GM21529 (cell line): ENCODE measurements around the gene B3GNT2.
"Not testable (repeated sequence)": the region's sequence is repeated elsewhere in the genome, so short reads cannot be mapped to it uniquely, and the experiment has no call there.

Experiments
- ATAC-seq: cut with Tn5 transposase; IDR thresholded peaks from one replicate; pipeline ENCODE4 v1.9.1; 2021; ENCODE audit not compliant: unreplicated experiment

The B3GNT2 gene

GRCh38 chr2:62195421-62196277 lies at the start of gene B3GNT2:
Gene B3GNT2 (plus strand): TSS chr2:62196115. CDS start chr2:62222221, 26,106 bp downstream.
- ATAC-seq: peak; percentile 49

- not testable (repeated sequence) for ATAC-seq
Measured at GRCh38 chr2:62146790-62147189, 49.1 kb upstream of the B3GNT2 start.

GRCh38 chr2:62147610-62148301 lies 48.2 kb upstream of the B3GNT2 start:
- ATAC-seq: no peak

- no peak for ATAC-seq
Measured at GRCh38 chr2:62149708-62150107, 46.2 kb upstream of the B3GNT2 start.

GRCh38 chr2:62150597-62151305 lies 45.2 kb upstream of the B3GNT2 start:
- no peak for ATAC-seq

DNA sequence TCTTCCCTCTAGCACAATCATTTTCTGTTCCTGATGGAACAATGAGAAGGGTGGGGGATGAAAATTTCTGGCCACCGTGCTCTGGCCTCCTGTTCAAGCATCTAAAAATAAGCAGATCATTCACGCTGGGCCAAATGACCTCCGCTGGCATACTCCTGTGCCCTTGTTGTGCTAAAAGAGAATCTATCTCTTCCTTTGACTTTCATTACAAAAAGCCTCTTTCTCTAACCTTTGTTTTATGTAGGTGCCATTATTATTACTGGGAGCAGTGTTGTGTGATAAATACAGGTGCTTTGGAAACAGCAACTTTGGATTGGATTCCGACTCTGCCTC lies 44.6 kb upstream of the B3GNT2 start:
- no peak for ATAC-seq

DNA sequence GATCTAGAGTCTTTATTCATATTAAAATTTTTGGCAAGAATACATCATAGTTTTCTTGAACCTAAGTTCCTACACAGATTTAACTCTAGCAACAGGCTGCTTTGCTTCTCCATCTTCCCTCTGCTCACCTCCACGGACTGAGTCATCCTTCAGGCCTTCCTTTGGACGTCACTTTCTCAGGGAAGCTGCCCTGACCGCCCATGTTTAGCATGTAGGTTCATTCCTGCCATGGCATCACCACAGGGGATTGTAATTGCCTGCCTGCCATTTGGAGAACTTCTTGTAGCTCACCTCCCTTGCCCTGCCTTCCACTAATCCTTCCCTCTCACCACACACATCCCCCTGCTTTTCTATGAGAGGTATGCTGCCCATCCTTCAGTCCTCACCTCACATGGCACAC lies 43.9 kb upstream of the B3GNT2 start:
- no peak for ATAC-seq

- ATAC-seq: no peak
Measured at GRCh38 chr2:62156861-62157496, 38.9 kb upstream of the B3GNT2 start.

DNA sequence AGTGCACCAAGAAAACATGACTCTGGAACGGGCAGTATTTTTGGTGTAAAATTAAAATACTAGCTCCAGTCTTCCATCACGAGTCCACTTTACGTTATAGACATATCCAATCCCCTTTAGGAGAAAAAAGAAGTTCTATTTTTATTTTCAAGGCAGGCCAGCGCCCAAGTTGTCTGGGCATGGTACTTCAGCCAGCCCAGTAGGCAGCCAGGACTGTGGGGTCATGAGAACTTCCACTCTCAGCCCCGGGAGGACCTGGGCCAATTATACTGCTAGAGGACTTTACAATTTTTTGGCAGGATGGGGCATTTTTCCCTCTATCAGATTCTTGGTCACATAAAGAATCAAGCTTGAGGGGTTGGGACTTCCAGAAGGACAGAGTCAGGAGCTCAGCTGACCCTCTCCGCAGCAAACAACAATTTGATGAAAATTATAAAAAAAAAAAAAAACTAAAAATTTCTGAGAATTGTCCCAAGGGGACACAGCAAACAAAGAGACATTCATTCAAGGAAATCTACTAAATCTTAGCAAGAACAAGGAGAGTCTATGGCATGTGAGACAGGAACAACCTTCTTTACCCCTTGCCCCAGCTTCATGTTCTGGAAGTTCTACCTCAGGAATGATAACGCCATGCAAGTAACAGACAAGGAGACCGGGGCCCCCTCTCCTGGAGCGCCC lies 37.3 kb upstream of the B3GNT2 start:
- ATAC-seq: no peak

GRCh38 chr2:62160691-62161090 lies 35.2 kb upstream of the B3GNT2 start:
- ATAC-seq: not testable (repeated sequence)

GRCh38 chr2:62163106-62163831 lies 32.6 kb upstream of the B3GNT2 start:
- ATAC-seq: no peak

DNA sequence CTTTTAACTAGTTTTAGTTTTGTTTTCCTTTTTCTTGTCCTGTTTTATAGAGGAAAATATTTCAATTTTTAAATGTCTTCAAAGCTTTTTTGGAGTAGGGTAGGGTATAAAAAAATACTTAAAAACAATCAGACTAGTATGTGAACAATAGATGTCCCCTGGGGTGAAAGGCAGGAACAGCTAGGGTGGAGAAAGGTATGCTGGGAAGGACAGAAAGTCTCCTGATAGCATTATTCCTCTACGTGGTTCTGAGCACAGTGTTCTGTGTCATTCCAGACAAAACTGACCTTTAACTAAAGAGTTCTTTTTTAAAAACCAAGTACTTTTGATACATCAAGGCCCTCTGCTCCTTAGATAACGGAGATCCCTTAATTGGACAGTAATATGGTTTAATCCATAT lies 32.1 kb upstream of the B3GNT2 start:
- no peak for ATAC-seq

GRCh38 chr2:62175728-62176127 lies 20.2 kb upstream of the B3GNT2 start:
- ATAC-seq: no peak

GRCh38 chr2:62176801-62177200 lies 19.1 kb upstream of the B3GNT2 start:
- ATAC-seq: no peak

DNA sequence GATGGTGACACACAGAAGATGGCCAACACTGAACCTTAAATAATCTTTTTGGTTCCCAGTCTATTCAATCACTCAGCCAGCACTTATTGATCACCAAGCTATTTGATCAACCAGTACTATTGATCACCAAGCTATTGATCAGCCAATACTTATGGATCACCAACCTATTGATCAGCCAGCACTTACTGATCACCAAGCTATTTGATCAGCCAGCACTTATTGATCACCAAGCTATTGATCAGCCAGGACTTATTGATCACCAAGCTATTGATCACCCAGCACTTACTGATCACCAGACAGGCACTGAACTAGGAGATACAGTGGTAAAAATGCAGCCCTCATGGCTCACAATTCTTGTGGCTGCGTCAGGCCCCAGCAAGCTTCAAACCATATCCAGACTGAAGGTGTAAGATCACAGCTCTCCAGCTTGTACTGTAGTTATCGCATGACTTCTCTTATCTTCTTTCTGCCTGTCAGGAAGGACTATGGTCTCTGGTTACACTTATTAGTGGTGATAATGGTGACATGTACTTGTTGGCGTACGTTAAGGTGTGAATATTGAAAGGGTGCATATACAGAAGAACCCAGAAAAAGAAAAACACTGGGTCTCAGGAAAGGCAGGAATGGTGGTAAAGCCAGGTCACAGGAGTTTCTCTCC lies 18.4 kb upstream of the B3GNT2 start:
- no peak for ATAC-seq

GRCh38 chr2:62178741-62179271 lies 17.1 kb upstream of the B3GNT2 start:
- no peak for ATAC-seq

DNA sequence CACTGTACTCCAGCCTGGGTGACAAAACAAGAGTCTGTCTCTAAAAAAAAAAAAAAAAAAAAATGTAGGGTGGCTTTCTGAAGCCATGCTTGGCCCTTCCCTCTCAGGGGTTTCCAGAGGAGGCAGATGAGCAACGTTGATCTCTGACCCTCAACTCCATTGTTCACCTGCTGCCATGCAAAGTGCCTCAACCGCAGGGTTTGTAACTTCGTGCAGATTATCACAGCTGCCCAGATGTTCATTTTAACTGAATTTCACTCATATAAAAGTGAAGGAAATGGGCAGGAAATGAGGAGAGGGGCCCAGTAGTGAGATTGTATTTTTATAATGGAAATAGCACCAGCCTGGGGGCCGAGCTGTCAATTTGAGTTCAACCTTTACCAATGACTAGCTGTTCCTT lies 14.9 kb upstream of the B3GNT2 start:
- ATAC-seq: no peak

DNA sequence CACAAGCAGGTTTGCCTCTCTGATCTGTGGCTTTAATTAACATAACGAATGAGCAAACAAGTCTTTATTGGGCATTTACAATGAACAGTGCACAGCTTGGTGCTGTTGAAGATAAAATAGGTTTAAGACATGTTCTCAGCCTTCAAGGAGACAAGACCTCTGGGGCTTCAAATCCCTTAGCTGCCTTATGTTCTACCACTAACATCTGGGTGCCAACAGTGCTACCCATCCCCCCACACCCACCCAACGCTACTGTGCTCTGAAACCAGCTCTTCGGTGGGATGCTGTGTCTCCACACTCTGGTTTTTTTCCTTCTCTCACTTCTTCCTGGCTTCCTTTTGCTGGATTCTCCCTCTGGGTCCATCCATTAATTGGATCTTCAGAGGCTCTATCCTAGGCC lies 14.1 kb upstream of the B3GNT2 start:
- ATAC-seq: no peak

DNA sequence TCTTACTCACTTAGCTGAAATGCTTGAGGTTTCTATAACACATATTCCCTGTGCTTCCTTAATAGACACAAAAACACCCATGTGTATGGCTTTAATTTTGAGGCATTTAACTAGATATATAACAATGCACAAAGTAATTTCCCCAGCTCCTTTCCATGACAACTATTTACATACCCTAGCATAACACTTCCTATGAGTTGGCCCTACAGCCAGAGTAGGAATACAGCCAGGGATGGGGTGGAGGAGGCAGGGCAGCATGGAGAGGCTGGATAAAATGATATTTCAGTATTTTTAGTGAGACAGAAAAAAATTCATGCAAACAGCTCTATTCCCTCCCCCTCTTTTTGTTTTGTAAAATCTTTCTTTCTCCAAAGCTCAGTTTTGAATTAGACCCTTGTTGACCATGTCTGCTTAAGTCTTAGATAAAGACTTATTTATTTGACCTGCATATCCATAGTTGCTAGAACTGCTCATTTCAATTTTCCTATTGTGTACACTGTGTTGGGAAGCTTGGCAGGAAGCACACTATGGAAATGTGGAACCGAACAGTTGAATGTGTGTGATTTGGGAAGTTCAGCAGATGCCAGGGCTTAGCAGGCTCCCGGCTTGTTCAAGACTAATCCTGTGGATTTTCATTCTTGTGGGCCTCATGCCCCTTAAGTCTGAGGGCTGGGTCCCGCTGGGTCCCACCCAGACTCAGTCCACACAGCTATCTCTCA lies 11.2 kb upstream of the B3GNT2 start:
- ATAC-seq: no peak
